HepG2 (cell line): Measurements from ENCODE around the gene KLHL17. TPM values are rescaled to one million over a fixed set of nuclear protein-coding genes. Genes with fewer than 3 reads are reported as not detected.

Experiments used
- CEBPB ChIP-seq: IDR thresholded peaks from 2 replicates; pipeline ENCODE4 v1.6.1; 2011; ENCODE audit warnings: low read depth, low read length, improper control_type of control experiment, borderline replicate concordance
- FLYWCH1 ChIP-seq: sonication (generic); formaldehyde crosslinking; IDR thresholded peaks from 2 replicates; pipeline ENCODE4 v1.8.1; 2023; ENCODE audit warnings: mild to moderate bottlenecking, missing genetic modification reagents
- GLI4 ChIP-seq: sonication (generic); formaldehyde crosslinking; IDR thresholded peaks from 2 replicates; pipeline ENCODE4 v1.5.1; 2020; ENCODE audit warnings: missing genetic modification reagents, mild to moderate bottlenecking, moderate library complexity, borderline replicate concordance
- HNRNPK ChIP-seq: fragments of 200-400 bp; formaldehyde crosslinking; IDR thresholded peaks from 2 replicates; pipeline ENCODE4 v1.6.1; 2018; ENCODE audit warnings: low read length, low read depth, moderate library complexity, mild to moderate bottlenecking; ENCODE audit not compliant: poor library complexity, severe bottlenecking
- MTA1 ChIP-seq: sonication (generic); formaldehyde crosslinking; IDR thresholded peaks from 2 replicates; pipeline ENCODE4 v1.4.0; 2020; ENCODE audit warnings: missing genetic modification reagents, mild to moderate bottlenecking, borderline replicate concordance
- NR2C2 ChIP-seq: sonication (generic); formaldehyde crosslinking; IDR thresholded peaks from 2 replicates; pipeline ENCODE4 v1.4.0; 2020; ENCODE audit warnings: missing genetic modification reagents, mild to moderate bottlenecking, moderate library complexity, borderline replicate concordance
- PRMT3 ChIP-seq: sonication (generic); formaldehyde crosslinking; IDR thresholded peaks from 2 replicates; pipeline ENCODE4 v1.8.1; 2022; ENCODE audit warnings: low read depth, mild to moderate bottlenecking, moderate library complexity, missing genetic modification reagents, borderline replicate concordance
- RELA ChIP-seq: sonication (generic); formaldehyde crosslinking; IDR thresholded peaks from 2 replicates; pipeline ENCODE4 v1.4.0; 2020; ENCODE audit warnings: missing genetic modification reagents
- SRSF1 ChIP-seq: fragments of 200-400 bp; formaldehyde crosslinking; optimal IDR thresholded peaks from 2 replicates; pipeline ENCODE3; 2017; ENCODE audit warnings: mild to moderate bottlenecking, low read depth, low read length, moderate library complexity
- THAP11 ChIP-seq: IDR thresholded peaks from 2 replicates; pipeline ENCODE4 v1.6.1; 2016; ENCODE audit warnings: missing biosample characterization, missing genetic modification reagents
- THYN1 ChIP-seq: sonication (generic); formaldehyde crosslinking; IDR thresholded peaks from 2 replicates; pipeline ENCODE4 v1.8.1; 2023; ENCODE audit warnings: low read depth, mild to moderate bottlenecking, moderate library complexity, missing genetic modification reagents, borderline replicate concordance
- U2AF2 ChIP-seq: fragments of 200-400 bp; formaldehyde crosslinking; IDR thresholded peaks from 2 replicates; pipeline ENCODE4 v1.6.1; 2017; ENCODE audit warnings: low read depth, mild to moderate bottlenecking, low read length
- ZFY ChIP-seq: sonication (generic); formaldehyde crosslinking; IDR thresholded peaks from 2 replicates; pipeline ENCODE4 v1.4.0; 2020; ENCODE audit warnings: missing genetic modification reagents
- ZMAT3 ChIP-seq: sonication (generic); formaldehyde crosslinking; conservative IDR thresholded peaks from 2 replicates; pipeline ENCODE4 v1.7.0; 2021; ENCODE audit warnings: missing genetic modification reagents
- ZMYM4 ChIP-seq: sonication (generic); formaldehyde crosslinking; IDR thresholded peaks from 2 replicates; pipeline ENCODE4 v1.8.1; 2023; ENCODE audit warnings: mild to moderate bottlenecking, missing genetic modification reagents
- ZNF224 ChIP-seq: sonication (generic); formaldehyde crosslinking; IDR thresholded peaks from 2 replicates; pipeline ENCODE4 v1.5.0; 2020; ENCODE audit warnings: mild to moderate bottlenecking, missing genetic modification reagents
- ZNF333 ChIP-seq: sonication (generic); formaldehyde crosslinking; IDR thresholded peaks from 2 replicates; pipeline ENCODE4 v1.4.0; 2020; ENCODE audit warnings: mild to moderate bottlenecking, missing genetic modification reagents, borderline replicate concordance
- ZNF512 ChIP-seq: sonication (generic); formaldehyde crosslinking; IDR thresholded peaks from 2 replicates; pipeline ENCODE4 v1.4.0; 2020; ENCODE audit warnings: mild to moderate bottlenecking, missing genetic modification reagents
- polyA plus RNA-seq, 8 experiments: library from polyadenylated mRNA; depleted of rRNA in 3 of 8; stranded (reverse) in 7 of 8; unstranded in 1 of 8; fragments of >200 nt; fragmentation: Illumina TruSeq in 4 of 8; extraction: Trizol in 4 of 8; gene quantifications; 2 replicates each; pipeline versions ENCODE4 v1.2.1 to v1.2.3, GENCODE V29; 2011 to 2016; ENCODE audit warnings: low read depth in 4 of 8, missing spikeins in 1 of 8, mixed read lengths in 1 of 8; ENCODE audit not compliant: insufficient read depth in 1 of 8
- total RNA-seq, 5 experiments: library from RNA; depleted of rRNA; stranded (reverse); fragments of >200 nt; fragmentation: Illumina TruSeq; extraction: Trizol; gene quantifications; 2 replicates each; pipeline ENCODE4 v1.2.3, GENCODE V29; 2016; ENCODE audit warnings: low read depth in 1 of 5
- TF ChIP-seq, protein P1 (sequence below): sonication (generic); formaldehyde crosslinking; IDR thresholded peaks from 2 replicates; pipeline ENCODE4 v1.5.0; 2020; ENCODE audit warnings: mild to moderate bottlenecking, missing genetic modification reagents
- TF ChIP-seq, protein P2 (sequence below): sonication (generic); formaldehyde crosslinking; IDR thresholded peaks from 2 replicates; pipeline ENCODE4 v1.4.0; 2020; ENCODE audit warnings: missing genetic modification reagents

Gene KLHL17
- total and polyA plus RNA-seq, 2 of the 13 experiments (the other 11 are each of a cell fraction or from before 2014, with no cell fraction given): 9.3 to 24.7 TPM

DNA sequence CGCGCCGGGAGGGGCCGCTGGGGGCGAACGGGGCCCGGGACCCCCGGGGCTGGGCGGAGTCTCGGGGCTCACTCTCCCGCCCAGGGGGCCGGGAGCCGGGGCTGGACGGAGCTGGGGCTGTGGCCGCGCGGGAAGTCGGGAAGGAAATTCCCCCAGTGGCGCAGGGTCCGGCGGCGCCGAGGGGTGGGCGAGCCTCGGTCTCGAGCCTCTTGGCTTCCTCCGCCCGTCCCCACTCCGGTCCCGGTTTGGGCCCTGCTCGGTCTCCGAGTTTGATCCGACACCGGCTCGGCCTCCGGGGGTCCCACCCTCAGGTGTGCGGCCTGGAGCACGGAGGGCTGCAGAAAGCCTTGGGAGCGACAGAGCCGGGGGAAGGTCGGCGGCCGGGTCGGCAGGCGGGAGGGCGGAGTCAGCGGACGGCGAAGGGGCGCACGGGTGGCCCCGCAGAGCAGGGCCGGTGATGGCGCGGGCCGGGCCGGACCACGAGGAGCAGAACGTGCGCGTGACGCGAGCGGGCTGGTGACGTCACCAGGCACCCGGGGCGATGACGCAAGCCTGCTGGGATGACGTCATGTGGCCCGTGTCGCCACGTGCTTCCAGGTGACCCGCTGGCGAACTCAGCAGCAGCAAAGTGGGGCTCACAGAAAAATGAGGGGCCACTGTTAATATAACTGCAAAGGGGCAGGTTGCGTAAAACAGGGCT is 40.1 kb downstream of the KLHL17 start (continued):
- TF ChIP-seq ZMYM4 (no peak; the same call in 1 of the 2 replicates), FLYWCH1 (CRISPR knock-in tag) (no peak), ZMAT3 (CRISPR knock-in tag) (peak; percentile 87; the same call in 1 of the 2 replicates), ZFY (CRISPR knock-in tag) (peak; percentile 87), ZNF224 (no peak), ZNF333 (CRISPR knock-in tag) (peak; percentile 30; the same call in 1 of the 2 replicates), MTA1 (CRISPR knock-in tag) (peak; percentile 97), GLI4 (CRISPR knock-in tag) (peak; percentile 75; the same call in 1 of the 2 replicates), ZNF512 (CRISPR knock-in tag) (0 out of 2 replicates have a peak, but pooled peaks have one; percentile 23), THAP11 (CRISPR knock-in tag) (peak; percentile 73), NR2C2 (CRISPR knock-in tag) (peak; percentile 76), SRSF1 (peak; percentile 88), PRMT3 (CRISPR knock-in tag) (no peak; the same call in 1 of the 2 replicates), THYN1 (CRISPR knock-in tag) (no peak), HNRNPK (peak; percentile 59), U2AF2 (no peak), RELA (CRISPR knock-in tag) (peak; percentile 90), CEBPB (peak; percentile 96)
- TF ChIP-seq, protein P1, sequence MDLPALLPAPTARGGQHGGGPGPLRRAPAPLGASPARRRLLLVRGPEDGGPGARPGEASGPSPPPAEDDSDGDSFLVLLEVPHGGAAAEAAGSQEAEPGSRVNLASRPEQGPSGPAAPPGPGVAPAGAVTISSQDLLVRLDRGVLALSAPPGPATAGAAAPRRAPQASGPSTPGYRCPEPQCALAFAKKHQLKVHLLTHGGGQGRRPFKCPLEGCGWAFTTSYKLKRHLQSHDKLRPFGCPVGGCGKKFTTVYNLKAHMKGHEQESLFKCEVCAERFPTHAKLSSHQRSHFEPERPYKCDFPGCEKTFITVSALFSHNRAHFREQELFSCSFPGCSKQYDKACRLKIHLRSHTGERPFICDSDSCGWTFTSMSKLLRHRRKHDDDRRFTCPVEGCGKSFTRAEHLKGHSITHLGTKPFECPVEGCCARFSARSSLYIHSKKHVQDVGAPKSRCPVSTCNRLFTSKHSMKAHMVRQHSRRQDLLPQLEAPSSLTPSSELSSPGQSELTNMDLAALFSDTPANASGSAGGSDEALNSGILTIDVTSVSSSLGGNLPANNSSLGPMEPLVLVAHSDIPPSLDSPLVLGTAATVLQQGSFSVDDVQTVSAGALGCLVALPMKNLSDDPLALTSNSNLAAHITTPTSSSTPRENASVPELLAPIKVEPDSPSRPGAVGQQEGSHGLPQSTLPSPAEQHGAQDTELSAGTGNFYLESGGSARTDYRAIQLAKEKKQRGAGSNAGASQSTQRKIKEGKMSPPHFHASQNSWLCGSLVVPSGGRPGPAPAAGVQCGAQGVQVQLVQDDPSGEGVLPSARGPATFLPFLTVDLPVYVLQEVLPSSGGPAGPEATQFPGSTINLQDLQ: no peak
- TF ChIP-seq, protein P2, sequence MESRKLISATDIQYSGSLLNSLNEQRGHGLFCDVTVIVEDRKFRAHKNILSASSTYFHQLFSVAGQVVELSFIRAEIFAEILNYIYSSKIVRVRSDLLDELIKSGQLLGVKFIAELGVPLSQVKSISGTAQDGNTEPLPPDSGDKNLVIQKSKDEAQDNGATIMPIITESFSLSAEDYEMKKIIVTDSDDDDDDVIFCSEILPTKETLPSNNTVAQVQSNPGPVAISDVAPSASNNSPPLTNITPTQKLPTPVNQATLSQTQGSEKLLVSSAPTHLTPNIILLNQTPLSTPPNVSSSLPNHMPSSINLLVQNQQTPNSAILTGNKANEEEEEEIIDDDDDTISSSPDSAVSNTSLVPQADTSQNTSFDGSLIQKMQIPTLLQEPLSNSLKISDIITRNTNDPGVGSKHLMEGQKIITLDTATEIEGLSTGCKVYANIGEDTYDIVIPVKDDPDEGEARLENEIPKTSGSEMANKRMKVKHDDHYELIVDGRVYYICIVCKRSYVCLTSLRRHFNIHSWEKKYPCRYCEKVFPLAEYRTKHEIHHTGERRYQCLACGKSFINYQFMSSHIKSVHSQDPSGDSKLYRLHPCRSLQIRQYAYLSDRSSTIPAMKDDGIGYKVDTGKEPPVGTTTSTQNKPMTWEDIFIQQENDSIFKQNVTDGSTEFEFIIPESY (CRISPR knock-in tag): peak; percentile 64; the same call in 1 of the 2 replicates
